ENCODE results near the gene RFNG.

The RFNG gene

DNA sequence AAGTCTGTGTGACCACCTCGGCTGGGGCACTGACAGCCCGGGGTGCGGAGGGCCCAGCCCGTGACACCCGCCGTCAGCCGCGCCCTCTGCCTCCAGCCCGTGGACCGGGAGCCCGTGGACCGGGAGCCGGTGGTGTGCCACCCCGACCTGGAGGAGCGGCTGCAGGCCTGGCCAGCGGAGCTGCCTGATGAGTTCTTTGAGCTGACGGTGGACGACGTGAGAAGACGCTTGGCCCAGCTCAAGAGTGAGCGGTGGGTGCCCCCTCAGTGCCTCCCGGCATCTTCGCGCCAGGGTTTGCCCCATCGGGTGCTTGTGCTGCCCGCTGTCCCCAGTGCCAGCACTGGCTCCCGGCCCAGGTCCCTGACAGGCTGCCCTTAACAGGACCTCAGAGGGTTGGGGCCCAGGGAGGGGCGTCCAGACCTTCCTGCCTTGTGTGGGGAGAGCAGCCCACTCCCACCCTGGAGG, 42.6 kb downstream of the RFNG start:
- no peak for DNase-seq (ENCODE audit: low read depth in 1 of 2, low spot score in 1 of 2)
- no peaks in the 10 kb centered on the region for H3K27me3 ChIP-seq (ENCODE audit: insufficient read depth, poor library complexity, severe bottlenecking)
- TF ChIP-seq, protein P1, sequence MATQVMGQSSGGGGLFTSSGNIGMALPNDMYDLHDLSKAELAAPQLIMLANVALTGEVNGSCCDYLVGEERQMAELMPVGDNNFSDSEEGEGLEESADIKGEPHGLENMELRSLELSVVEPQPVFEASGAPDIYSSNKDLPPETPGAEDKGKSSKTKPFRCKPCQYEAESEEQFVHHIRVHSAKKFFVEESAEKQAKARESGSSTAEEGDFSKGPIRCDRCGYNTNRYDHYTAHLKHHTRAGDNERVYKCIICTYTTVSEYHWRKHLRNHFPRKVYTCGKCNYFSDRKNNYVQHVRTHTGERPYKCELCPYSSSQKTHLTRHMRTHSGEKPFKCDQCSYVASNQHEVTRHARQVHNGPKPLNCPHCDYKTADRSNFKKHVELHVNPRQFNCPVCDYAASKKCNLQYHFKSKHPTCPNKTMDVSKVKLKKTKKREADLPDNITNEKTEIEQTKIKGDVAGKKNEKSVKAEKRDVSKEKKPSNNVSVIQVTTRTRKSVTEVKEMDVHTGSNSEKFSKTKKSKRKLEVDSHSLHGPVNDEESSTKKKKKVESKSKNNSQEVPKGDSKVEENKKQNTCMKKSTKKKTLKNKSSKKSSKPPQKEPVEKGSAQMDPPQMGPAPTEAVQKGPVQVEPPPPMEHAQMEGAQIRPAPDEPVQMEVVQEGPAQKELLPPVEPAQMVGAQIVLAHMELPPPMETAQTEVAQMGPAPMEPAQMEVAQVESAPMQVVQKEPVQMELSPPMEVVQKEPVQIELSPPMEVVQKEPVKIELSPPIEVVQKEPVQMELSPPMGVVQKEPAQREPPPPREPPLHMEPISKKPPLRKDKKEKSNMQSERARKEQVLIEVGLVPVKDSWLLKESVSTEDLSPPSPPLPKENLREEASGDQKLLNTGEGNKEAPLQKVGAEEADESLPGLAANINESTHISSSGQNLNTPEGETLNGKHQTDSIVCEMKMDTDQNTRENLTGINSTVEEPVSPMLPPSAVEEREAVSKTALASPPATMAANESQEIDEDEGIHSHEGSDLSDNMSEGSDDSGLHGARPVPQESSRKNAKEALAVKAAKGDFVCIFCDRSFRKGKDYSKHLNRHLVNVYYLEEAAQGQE (IDR thresholded peaks at IDR 0.05; ENCODE audit: insufficient replicate concordance, low read depth), result no peak
- TF ChIP-seq GABPA (IDR thresholded peaks at IDR 0.05; ENCODE audit: low read depth) (no peak), SPI1 (IDR thresholded peaks at IDR 0.05; ENCODE audit: borderline replicate concordance, low read depth) (no peak), POLR2AphosphoS5 (IDR thresholded peaks at IDR 0.05; ENCODE audit: low read depth) (no peak)
- TF ChIP-seq, protein P2, sequence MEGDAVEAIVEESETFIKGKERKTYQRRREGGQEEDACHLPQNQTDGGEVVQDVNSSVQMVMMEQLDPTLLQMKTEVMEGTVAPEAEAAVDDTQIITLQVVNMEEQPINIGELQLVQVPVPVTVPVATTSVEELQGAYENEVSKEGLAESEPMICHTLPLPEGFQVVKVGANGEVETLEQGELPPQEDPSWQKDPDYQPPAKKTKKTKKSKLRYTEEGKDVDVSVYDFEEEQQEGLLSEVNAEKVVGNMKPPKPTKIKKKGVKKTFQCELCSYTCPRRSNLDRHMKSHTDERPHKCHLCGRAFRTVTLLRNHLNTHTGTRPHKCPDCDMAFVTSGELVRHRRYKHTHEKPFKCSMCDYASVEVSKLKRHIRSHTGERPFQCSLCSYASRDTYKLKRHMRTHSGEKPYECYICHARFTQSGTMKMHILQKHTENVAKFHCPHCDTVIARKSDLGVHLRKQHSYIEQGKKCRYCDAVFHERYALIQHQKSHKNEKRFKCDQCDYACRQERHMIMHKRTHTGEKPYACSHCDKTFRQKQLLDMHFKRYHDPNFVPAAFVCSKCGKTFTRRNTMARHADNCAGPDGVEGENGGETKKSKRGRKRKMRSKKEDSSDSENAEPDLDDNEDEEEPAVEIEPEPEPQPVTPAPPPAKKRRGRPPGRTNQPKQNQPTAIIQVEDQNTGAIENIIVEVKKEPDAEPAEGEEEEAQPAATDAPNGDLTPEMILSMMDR (IDR thresholded peaks at IDR 0.05; ENCODE audit: insufficient read depth, low read length), result no peak

DNA sequence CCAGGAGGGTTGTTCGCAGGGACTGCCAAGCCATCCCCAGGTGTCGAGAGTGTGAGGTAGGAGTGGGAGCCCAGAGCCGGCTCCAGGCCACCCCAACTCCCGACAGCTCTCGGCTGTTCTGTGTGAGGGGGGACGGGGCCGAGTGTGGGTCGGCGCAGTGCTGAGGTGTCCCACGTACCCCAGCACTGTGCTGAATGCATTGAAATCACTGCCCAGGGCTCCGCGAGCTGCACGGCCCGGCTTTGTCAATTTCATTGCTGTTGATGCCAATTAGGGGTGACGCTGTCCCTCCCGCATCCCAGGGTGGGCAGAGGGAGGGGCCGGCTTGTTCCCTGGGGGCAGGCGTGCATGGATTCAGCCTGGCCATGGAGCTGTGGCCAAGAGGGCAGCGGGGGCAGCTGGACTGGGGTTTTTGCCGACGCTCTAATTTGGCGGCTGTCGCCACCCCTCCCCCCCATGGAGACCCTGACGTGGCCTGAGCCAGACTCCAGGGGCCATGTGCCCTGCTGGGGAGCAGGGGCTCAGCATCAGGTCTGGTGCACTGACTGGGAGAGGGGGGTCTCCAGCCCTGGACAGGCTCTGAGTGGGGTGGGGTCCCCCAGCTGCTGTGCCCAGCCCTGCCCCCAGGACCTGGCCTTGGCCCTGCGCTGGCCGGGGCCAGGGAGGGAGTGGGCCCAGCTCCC, 43.2 kb downstream of the RFNG start:
- no peak overlapping the region for H3K27ac ChIP-seq (replicated peaks)
- no peak overlapping the region for H3K4me3 ChIP-seq (replicated peaks; ENCODE audit: insufficient read depth, low read length)
- DNase-seq (ENCODE audit: low read depth in 1 of 2, low spot score in 1 of 2), result no peak
- no peaks in the 10 kb centered on the region for H3K27me3 ChIP-seq (ENCODE audit: insufficient read depth, poor library complexity, severe bottlenecking)
- TF ChIP-seq SPI1 (IDR thresholded peaks at IDR 0.05; ENCODE audit: borderline replicate concordance, low read depth), result no peak
- TF ChIP-seq, protein P2 (IDR thresholded peaks at IDR 0.05; ENCODE audit: insufficient read depth, low read length), result no peak
- TF ChIP-seq, protein P1 (IDR thresholded peaks at IDR 0.05; ENCODE audit: insufficient replicate concordance, low read depth), result no peak
- TF ChIP-seq POLR2AphosphoS5 (IDR thresholded peaks at IDR 0.05; ENCODE audit: low read depth), result no peak
- no peak for TF ChIP-seq GABPA (IDR thresholded peaks at IDR 0.05; ENCODE audit: low read depth)

More for the DNA sequence above, 42.6 kb downstream of the RFNG start:
- no peak overlapping the region for H3K27ac ChIP-seq (replicated peaks)
- H3K4me3 ChIP-seq (replicated peaks; ENCODE audit: insufficient read depth, low read length), result no peak overlapping the region

DNA sequence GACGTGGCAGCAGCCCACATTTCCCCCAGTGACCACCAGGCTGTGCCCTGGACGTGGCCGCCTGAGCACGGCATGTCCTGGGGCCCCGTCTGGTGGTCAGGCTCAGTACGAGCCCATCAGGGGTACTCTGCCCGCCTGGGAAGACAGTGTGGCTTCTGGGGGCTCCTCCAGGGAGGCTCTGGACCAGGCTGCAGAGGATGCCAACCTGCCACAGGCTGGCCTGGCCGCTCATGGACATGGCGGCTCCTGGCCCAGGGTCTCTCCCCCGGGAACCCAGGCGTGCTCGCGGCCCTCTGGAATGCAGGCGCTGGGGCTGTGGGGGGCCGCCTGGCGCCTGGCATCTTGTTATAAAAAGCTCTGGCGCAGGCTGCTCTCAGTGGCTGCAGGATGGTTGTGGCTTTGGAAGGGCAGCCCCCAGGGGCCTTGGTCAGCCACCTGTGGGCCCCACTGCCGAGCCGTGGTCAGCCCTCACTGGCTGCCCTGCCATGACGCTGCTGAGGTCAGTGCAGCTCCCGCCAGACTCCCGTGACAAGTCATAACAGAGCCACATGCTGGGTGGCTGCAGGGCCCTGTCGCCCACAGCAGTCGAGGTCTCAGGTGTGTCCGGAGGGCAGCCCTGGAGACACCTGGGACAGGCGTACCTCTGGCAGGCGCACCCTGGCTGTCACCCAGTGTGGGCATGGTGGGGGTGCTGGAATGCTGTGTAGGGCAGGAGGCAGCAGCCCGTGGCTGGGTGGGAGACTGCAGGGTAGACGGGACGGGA, 43.9 kb downstream of the RFNG start:
- H3K27ac ChIP-seq (replicated peaks), result no peak overlapping the region
- TF ChIP-seq SPI1 (IDR thresholded peaks at IDR 0.05; ENCODE audit: borderline replicate concordance, low read depth), result no peak
- TF ChIP-seq POLR2AphosphoS5 (IDR thresholded peaks at IDR 0.05; ENCODE audit: low read depth), result no peak
- TF ChIP-seq, protein P1 (IDR thresholded peaks at IDR 0.05; ENCODE audit: insufficient replicate concordance, low read depth), result no peak
- TF ChIP-seq GABPA (IDR thresholded peaks at IDR 0.05; ENCODE audit: low read depth), result no peak
- TF ChIP-seq, protein P2 (IDR thresholded peaks at IDR 0.05; ENCODE audit: insufficient read depth, low read length), result no peak
- DNase-seq (ENCODE audit: low read depth in 1 of 2, low spot score in 1 of 2), result no peak
- H3K27me3 ChIP-seq (ENCODE audit: insufficient read depth, poor library complexity, severe bottlenecking), result no peaks in the 10 kb centered on the region
- H3K4me3 ChIP-seq (replicated peaks; ENCODE audit: insufficient read depth, low read length), result no peak overlapping the region
